IPS DF 4.7 (cell line): Measurements from ENCODE around the gene EPHB4.
"Not testable (repeated sequence)": the region's sequence is repeated elsewhere in the genome, so short reads cannot be mapped to it uniquely, and the experiment has no call there.

ENCODE experiments used
- DNase-seq: peaks from one replicate; pipeline ENCODE4 v3.0.0-alpha.2; 2013; ENCODE audit warnings: low spot score; ENCODE audit errors: extremely low read depth

EPHB4 gene

DNA sequence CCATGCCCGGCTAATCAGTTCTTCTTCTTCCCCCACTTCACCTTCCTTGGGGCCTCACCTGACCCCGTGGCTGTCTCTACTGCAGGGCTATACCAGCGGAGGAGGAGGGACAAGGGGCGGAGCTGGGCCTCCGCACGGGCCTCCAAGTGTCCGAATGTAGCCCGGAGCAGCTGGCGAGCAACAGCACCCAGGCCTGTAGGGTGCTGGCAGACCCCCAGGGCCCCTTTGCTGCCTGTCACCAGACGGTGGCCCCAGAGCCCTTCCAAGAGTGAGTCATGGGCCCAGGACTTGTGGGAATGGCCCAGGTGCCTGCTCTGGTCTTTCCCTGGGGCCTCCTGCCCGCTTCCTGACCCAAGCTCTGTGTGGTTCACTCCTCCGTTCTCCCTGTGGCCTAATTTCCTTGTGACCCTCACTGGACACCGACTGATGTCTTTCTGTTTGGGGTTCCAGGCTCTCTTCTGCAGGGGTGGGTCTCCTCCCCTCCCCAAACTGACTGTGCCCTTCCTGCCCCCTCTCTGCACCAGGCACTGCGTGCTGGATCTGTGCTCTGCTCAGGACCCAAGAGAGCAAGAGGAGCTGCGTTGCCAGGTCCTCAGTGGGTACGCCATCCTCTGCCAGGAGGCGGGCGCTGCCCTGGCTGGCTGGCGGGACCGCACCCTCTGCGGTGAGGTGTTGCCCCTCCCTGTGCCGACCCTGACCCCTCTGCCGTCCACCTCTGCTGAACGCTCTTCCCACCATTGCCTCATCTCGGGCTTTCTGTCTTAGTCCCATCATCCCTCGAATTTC lies 35.2 kb downstream of the EPHB4 start:
- DNase-seq = no peak

DNA sequence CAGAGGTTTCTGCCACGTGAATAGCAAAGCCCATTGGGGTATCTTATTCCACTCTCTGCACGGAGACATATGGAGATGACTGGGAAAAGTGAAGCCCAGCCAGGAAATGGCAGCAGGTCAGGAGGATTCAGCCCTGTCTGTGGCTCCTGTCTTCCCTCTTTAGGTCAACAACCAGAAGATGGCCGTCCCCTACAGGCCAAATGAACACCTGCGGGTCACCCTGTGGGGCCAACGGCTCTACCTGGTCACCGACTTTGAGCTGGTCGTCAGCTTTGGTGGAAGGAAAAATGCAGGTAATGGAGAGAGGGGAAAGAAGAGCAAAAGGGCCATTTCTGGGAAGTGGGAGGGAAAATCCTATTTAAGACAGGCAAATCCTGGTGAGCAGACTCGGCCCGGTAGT lies 38.3 kb downstream of the EPHB4 start:
- no peak for DNase-seq

DNA sequence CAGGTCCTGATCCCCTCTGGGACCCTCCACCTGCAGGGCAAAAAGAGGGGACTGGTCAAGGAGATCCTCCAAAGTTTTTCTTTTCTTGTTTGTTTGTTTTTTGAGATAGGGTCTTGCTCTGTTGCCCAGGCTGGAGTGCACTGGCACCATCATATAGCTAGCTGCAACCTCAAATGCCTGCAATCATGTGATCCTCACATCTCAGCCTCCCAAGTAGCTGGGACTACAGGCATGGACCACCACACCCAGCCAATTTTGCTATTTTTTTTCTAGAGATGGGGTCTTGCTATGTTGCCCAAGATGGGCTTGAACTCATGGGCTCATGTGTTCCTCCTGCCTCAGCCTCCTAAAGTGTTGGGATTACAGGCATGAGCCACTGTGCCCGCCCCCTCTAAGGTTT lies 41.0 kb downstream of the EPHB4 start:
- DNase-seq = no peak

DNA sequence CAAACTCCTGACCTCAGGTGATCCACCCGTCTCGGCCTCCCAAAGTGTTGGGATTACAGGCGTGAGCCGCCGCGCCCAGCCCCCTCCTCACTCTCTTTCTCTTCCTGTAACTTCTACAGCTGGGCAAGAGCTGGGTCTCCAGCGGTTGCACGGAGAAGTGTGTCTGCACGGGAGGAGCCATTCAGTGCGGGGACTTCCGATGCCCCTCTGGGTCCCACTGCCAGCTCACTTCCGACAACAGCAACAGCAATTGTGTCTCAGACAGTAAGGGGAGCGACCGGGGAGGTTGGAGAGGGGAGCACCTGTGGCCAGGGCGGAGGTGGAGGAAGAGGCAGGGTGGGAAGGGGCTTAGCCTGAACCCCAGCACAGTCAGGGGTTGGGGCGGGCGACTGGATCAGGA lies 41.4 kb downstream of the EPHB4 start:
- no peak for DNase-seq

DNA sequence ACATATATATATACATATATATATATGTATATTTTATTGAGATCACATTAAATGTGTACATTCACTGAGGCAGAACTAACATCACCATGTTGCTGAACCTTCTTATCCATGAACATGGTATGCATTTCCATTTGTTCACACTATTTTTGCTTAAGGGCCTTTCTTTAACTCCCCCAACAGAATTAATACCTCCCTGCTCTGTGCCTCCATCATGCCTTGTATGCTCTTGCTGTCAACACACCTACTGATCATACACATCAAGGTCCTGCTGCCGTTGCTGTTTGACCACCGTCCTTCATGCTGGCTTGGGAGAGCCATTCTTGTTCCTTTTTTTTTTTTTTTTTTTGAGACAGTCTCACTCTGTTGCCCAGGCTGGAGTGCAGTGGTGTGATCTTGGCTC lies 43.5 kb downstream of the EPHB4 start:
- DNase-seq = no peak

DNA sequence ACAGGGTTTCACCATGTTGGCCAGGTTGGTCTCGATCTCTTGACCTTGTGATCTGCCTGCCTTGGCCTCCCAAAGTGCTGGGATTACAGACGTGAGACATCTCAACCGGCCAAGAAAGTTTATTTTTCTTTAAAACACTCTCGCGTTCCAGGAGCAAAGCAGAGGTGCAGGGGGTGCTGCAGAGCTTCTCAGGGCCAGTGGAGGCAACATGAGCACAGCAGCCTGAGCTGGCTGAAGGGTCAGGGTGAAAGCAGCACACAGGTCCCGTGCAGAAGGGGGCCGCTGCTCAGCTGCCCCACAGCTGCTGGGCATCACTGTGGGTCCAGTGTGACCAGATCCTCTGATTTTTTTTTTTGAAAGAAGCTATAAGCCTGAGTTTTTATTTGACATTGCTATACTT lies 46.1 kb downstream of the EPHB4 start:
- DNase-seq = no peak

DNA sequence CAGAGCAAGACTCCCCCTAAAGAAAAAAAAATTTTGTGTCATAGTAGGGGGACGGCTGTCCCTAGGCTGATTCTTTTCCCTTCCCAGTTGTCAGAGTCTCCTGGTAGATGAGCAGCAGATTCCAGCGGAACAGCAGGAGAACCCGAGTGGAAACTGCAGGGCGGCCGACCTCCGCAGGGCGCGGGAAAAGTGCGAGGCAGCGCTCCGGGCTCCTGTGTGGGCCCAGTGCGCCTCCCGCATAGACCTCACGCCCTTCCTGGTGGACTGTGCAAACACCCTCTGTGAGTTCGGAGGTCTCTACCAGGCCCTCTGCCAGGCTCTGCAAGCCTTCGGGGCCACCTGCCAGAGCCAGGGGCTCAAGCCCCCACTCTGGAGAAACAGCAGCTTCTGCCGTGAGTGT lies 48.0 kb downstream of the EPHB4 start:
- no peak for DNase-seq

DNA sequence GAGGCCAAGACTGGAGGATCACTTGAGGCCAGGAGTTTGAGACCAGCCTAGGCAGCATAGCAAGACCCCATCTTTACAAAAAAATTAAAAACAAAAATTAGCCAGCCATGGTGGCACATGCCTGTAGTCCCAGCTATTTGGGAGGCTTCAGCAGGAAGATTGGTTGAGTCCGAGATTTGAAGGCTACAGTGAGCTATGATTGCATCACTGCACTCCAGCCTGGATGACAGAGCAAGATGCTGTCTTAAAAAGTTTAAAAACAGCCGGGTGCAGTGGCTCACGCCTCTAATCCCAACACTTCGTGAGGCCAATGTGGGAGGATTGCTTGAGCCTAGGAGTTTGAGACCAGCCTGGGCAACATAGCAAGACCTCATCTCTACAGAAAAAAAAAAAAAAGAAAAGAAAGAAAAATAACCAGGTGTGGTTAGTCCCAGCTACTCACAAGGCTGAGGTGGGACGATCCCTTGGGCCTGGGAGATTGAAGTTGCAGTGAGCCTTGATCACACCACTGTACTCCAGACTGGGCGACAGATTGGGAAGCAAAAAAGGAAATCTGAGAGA lies 49.2 kb downstream of the EPHB4 start:
- no peak for DNase-seq

DNA sequence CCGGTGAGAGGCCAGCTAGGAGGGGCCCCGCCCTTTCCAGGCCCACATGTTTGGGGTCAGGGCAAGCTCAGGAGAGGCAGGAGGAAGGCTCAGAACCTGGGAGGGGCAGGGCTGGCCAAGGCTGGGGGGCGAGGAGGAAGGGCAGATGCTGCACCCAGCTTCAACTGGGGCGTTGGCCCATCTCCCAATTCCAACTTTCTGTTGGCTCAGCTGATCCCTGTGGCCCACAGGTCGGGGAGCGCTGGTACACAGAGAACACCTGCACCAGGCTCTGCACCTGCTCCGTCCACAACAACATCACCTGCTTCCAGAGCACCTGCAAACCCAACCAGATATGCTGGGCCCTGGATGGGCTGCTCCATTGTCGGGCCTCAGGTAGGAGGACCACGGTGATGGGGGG lies 53.8 kb downstream of the EPHB4 start:
- DNase-seq = no peak

DNA sequence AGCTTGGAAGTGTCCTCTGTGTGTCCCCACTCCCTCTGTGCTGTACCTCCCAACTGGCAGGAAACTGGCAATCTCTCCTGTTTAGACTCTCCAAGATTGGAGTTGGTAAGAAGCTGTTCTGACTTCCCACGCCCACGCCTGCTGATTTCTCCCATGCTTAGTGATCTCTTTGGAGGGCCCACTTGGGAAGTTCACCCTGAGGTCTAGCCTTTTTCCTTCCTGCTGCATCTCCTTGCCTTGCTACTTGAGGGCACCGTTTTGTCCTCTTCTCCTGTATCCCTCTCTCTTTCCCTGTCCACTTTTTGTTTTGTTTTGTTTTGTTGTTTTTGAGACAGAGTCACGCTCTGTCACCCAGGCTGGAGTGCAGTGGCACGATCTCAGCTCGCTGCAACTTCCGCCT lies 58.5 kb downstream of the EPHB4 start:
- no peak for DNase-seq

DNA sequence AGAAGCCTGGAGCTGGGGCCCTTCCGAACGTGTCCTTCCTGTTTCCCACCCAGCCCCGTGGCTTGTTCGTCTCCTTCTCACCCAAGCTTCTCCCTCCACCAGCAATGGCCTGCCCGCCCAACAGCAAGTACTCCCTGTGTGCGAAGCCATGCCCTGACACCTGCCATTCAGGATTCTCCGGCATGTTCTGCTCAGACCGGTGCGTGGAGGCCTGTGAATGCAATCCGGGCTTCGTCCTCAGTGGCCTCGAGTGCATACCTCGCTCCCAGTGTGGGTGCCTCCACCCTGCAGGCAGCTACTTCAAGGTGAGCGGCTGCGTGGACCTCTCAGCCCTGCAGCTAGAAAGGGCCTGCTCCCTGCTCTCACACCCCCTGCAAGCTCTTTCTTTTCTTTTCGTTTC lies 62.1 kb downstream of the EPHB4 start:
- no peak for DNase-seq

DNA sequence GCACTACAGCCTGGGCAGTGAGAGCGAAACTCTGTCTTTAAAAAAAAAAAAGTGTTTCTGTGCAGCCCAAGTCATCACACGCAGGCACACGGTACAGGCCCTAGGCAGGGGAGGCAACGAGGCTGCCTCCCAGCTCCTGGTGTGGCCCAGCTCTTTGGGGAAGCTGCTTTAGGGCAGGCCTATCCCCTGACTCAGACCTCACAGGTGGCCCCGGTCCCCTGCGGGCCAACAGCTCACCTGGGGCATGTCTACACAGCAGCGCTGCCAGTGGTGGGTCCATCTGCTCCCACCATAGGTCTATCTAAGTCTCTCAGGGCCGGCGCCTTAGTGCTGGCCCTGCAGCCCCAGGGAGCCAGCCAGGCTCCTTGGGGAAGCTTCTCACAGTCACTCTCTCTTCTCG lies 62.5 kb downstream of the EPHB4 start:
- DNase-seq = no peak

DNA sequence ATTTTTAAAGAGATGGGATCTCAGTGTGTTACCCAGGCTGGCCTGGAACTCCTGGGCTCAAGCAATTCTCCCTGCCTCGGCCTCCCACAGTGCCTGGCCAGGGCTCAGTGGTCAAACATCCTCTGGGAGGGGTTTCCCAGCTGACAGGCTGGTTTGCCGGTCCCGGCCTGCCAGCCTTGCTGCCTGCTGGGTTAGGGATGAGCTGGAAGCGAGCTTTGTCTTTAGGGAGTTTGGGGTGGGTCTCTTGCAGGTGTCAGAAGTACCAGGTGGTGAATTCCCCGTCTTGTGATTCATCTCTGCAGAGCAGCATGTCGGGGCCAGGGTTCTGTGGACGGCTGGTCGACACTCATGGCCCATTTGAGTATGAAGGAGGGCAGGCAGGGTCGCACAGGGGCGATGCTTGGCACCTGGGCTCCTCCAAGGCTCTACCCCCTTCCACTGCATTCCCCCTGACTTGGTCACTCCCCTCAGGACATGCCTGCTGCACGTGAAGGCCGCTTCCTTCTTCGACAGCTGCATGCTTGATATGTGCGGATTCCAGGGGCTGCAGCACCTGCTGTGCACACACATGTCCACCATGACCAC lies 63.7 kb downstream of the EPHB4 start:
- DNase-seq = no peak

DNA sequence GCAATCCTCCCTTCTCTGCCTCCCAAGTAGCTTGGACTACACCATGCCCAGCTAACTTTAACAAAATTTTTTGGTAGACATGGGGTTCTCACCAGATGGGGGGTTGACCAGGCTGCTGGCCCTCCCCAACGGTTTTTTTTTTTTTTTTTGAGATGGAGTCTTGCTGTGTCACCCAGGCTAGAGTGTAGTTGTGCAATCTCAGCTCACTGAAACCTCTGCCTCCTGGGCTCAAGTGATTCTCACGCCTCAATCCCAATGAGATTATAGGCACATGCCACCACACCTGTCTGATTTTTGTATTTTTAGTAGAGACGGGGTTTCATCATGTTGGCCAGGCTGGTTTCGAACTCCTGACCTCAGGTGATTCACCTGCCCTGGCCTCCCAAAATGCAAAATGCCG lies 64.5 kb downstream of the EPHB4 start:
- DNase-seq = not testable (repeated sequence)

DNA sequence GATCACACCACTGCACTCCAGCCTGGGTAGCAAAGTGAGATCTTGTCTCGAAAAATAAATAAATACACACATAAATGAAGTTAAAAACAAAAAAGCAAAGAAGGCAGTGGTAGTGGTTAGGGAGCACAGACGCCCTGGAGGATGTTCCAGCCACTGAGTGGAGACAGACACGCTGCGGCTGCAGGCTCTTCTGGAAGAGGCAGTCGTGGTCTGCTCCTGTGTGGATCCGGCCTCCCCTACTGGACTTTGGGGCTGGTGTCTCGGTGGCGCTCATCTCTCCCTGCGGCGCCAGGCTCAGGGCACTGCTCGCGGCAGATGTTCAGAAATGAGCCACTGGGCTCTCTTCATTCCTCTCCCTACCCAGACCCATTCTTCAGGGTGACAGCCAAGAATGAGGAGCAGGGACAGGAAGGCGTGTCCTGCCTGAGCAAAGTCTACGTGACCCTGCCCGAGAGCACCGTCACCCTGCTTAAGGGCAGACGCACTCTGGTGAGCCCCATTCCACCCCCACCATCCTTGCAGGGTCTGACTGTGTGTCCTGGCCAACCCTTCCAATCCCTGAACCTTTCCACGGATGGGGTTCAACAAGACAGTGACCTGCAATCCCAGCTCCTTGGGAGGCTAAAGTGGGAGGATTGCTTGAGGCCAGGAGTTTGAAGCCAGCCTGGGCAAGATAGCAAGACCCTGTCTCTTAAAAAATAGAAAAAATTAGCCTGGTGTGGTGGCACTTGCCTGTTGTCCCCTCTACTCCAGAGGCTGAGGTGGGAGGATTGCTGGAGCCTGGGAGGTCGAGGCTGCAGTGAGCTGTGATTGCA lies 67.8 kb downstream of the EPHB4 start:
- DNase-seq = no peak

DNA sequence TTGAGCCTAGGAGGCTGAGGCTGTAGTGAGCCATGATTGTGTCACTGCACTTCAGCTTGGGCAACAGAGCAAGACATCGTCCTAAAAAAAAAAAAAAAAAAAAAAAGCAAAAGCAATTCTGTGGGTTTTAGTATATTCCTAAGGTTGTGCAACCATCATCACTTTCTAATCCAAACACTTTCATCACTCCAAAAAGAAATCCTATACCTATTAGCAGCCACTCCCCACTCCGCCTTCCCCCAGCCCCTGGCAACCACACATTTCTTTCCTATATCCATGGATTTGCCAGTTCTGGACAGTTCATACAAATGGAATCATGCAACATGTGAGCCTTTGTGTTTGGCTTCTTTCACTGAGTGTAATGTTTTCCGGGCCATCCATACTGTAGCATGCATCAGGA lies 73.6 kb downstream of the EPHB4 start:
- DNase-seq = no peak

DNA sequence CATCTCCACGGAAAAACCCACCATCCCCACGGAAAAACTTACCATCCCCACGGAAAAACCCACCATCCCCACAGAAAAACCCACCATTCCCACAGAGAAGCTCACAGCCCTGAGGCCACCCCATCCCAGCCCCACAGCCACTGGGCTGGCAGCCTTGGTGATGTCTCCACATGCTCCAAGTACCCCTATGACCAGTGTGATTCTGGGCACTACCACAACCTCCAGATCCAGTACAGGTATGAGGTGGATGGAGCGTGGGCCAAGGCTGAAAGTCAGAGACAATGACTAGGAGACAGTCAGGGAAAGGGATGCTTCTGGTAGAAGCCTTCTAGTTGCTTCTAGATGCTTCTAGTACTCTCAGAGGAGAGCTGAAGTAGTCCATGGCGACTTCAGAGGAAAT lies 74.3 kb downstream of the EPHB4 start:
- DNase-seq = no peak
